Keratinocyte (primary cell): ENCODE data around the gene SLC25A21. TPM values are rescaled to one million over a fixed set of nuclear protein-coding genes. Genes with fewer than 3 reads are reported as not detected.
A peak's percentile ranks its signal among the peaks of the same experiment; 100 is the strongest.

Experiments used
- DNase-seq: peaks from one replicate; pipeline ENCODE4 v3.0.0-alpha.2; 2011; ENCODE audit warnings: low read depth, missing footprints, low spot score
- FAIRE-seq: peaks from 2 replicates; lab custom pipeline; 2011; peaks lifted over from hg19 to GRCh38; lab: Jason Lieb, UNC
- H2AFZ ChIP-seq: 2 replicates; pipeline ENCODE4 v1.6.0; 2012; ENCODE audit warnings: low read length, control low read depth, inconsistent platforms; ENCODE audit not compliant: control insufficient read depth
- H3K27ac ChIP-seq: 2 replicates; pipeline ENCODE4 v1.5.1; 2011; ENCODE audit warnings: low read length; ENCODE audit not compliant: control insufficient read depth, insufficient read depth
- H3K27me3 ChIP-seq: 3 replicates; pipeline ENCODE4 v1.6.0; 2011; ENCODE audit warnings: low read length; ENCODE audit not compliant: control insufficient read depth, insufficient read depth; ENCODE audit errors: extremely low read depth
- H3K36me3 ChIP-seq, 2 experiments: 2 replicates in 1 of 2; 3 replicates in 1 of 2; pipeline ENCODE4 v1.5.1; 2011; ENCODE audit warnings: low read length in 2 of 2, mild to moderate bottlenecking in 1 of 2; ENCODE audit not compliant: control insufficient read depth in 2 of 2, insufficient read depth in 2 of 2; ENCODE audit errors: extremely low read depth in 1 of 2
- H3K4me1 ChIP-seq: 3 replicates; pipeline ENCODE4 v1.5.1; 2011; ENCODE audit warnings: low read length; ENCODE audit not compliant: control insufficient read depth, insufficient read depth; ENCODE audit errors: extremely low read depth
- H3K4me2 ChIP-seq: 3 replicates; pipeline ENCODE4 v1.6.0; 2011; ENCODE audit warnings: low read depth, low read length; ENCODE audit not compliant: control insufficient read depth, insufficient read depth; ENCODE audit errors: extremely low read depth
- H3K4me3 ChIP-seq, 3 experiments: fragments of 200-600 bp in 1 of 3; sonication (generic) in 1 of 3; 2 replicates in 2 of 3; 3 replicates in 1 of 3; pipeline ENCODE4 v1.5.1; 2011 to 2016; ENCODE audit warnings: low read length in 3 of 3, mild to moderate bottlenecking in 3 of 3, control low read depth in 2 of 3, inconsistent platforms in 1 of 3, low read depth in 1 of 3, mixed read lengths in 1 of 3, mixed run types in 1 of 3, moderate library complexity in 1 of 3; ENCODE audit not compliant: control insufficient read depth in 2 of 3, insufficient read depth in 2 of 3; ENCODE audit errors: extremely low read depth in 1 of 3
- H3K79me2 ChIP-seq: 2 replicates; pipeline ENCODE4 v1.6.0; 2012; ENCODE audit warnings: low read length; ENCODE audit not compliant: control insufficient read depth, insufficient read depth
- H3K9ac ChIP-seq: 3 replicates; pipeline ENCODE4 v1.6.0; 2011; ENCODE audit warnings: low read length; ENCODE audit not compliant: control insufficient read depth, insufficient read depth; ENCODE audit errors: extremely low read depth
- H3K9me1 ChIP-seq: 3 replicates; pipeline ENCODE4 v1.6.0; 2011; ENCODE audit warnings: low read length; ENCODE audit not compliant: control insufficient read depth, insufficient read depth; ENCODE audit errors: extremely low read depth
- H3K9me3 ChIP-seq: 2 replicates; pipeline ENCODE4 v1.5.1; 2012; ENCODE audit warnings: low read depth, low read length; ENCODE audit not compliant: control insufficient read depth
- H4K20me1 ChIP-seq: 3 replicates; pipeline ENCODE4 v1.6.0; 2011; ENCODE audit warnings: low read length; ENCODE audit not compliant: control insufficient read depth, insufficient read depth; ENCODE audit errors: extremely low read depth
- CTCF ChIP-seq, 3 experiments: IDR thresholded peaks in 1 of 3; conservative IDR thresholded peaks in 1 of 3; optimal IDR thresholded peaks in 1 of 3; 2 replicates in 2 of 3; 3 replicates in 1 of 3; pipeline versions ENCODE3 to v1.5.1; 2011; ENCODE audit warnings: low read length in 3 of 3, mild to moderate bottlenecking in 3 of 3, moderate library complexity in 2 of 3, control low read depth in 1 of 3, inconsistent platforms in 1 of 3; ENCODE audit not compliant: insufficient read depth in 2 of 3; ENCODE audit errors: extremely low read depth in 1 of 3
- EZH2 ChIP-seq: IDR thresholded peaks from one replicate; pipeline ENCODE4 v1.6.1; 2012; ENCODE audit warnings: inconsistent platforms, mild to moderate bottlenecking, low read length, moderate library complexity
- dilution Hi-C: fragments of 300-500 bp; cut with MboI; formaldehyde crosslinking; loops from one replicate; pipeline ENCODE4 v1.7.0; 2020; ENCODE audit warnings: low sequenced_read_pairs; ENCODE audit not compliant: extremely low pct_ligation_motif_present
- polyA plus RNA-seq, 5 experiments: library from polyadenylated mRNA; depleted of rRNA in 3 of 5; stranded (reverse) in 3 of 5; stranded (forward) in 1 of 5; unstranded in 1 of 5; fragments of >200 nt; gene quantifications; 1 replicate in 1 of 5; 2 replicates in 3 of 5; 3 replicates in 1 of 5; pipeline versions ENCODE4 v1.2.1 to v1.2.3, GENCODE V29; 2011 to 2012; ENCODE audit warnings: missing spikeins in 2 of 5, low read depth in 1 of 5, low replicate concordance in 1 of 5

Gene SLC25A21
- polyA plus RNA-seq, 1 donor (not counting 4 experiments of a cell fraction or from before 2014, with no cell fraction given), result 0.66 TPM

GRCh38 chr14:36661506-36662257, 510.7 kb downstream of the SLC25A21 start, which contains the start of gene PAX9:
Gene PAX9 (plus strand): TSS chr14:36661860. CDS start chr14:36662090, 230 bp downstream.
- peak within 1 kb of the TSS; percentile 44 to 84 (median 63) for H3K4me3 ChIP-seq
- H4K20me1 ChIP-seq, result no peaks in the 10 kb centered on the region
- H2AFZ ChIP-seq, result peak within 1 kb of the TSS; percentile 95
- no peak for TF ChIP-seq CTCF (optimal IDR thresholded peaks at IDR 0.05 in 1 of 3, IDR thresholded peaks at IDR 0.05 in 1 of 3, conservative IDR thresholded peaks at IDR 0.05 in 1 of 3; ENCODE audit: extremely low read depth in 1 of 3, insufficient read depth in 2 of 3, low read length in 3 of 3)
- TF ChIP-seq EZH2, result no peak
- dilution Hi-C loops, result no loop called here
- no peak within 1 kb of the TSS for H3K27ac ChIP-seq
- H3K27me3 ChIP-seq, result peaks cover 79% of the 10 kb centered on the region
- H3K4me1 ChIP-seq, result peaks cover 15% of the 10 kb centered on the region
- H3K9me3 ChIP-seq, result no peaks in the 10 kb centered on the region
- peak within 1 kb of the TSS; percentile 63 for H3K9ac ChIP-seq
- H3K79me2 ChIP-seq, result no peaks in the 10 kb centered on the region
- DNase-seq, result peak; percentile 69
- H3K4me2 ChIP-seq, result peak within 1 kb of the TSS; percentile 97
- peaks cover 0 to 2% of the 10 kb centered on the region in 2 experiments for H3K36me3 ChIP-seq
- H3K9me1 ChIP-seq, result no peaks in the 10 kb centered on the region
- FAIRE-seq, result peak; percentile 96

- DNase-seq, result no peak
- Histone ChIP-seq H3K27me3 (peaks cover 79% of the 10 kb centered on the region), H3K9ac (no peak overlapping the region)
Measured at GRCh38 chr14:36660736-36661505, 511.5 kb downstream of the SLC25A21 start.

More at GRCh38 chr14:36660736-36661505, 511.5 kb downstream of the SLC25A21 start:
- dilution Hi-C loops, result no loop called here
- TF ChIP-seq EZH2, result no peak
- no peak for TF ChIP-seq CTCF (optimal IDR thresholded peaks at IDR 0.05 in 1 of 3, IDR thresholded peaks at IDR 0.05 in 1 of 3, conservative IDR thresholded peaks at IDR 0.05 in 1 of 3; ENCODE audit: extremely low read depth in 1 of 3, insufficient read depth in 2 of 3, low read length in 3 of 3)
- H3K36me3 ChIP-seq, result peaks cover 0 to 1% of the 10 kb centered on the region in 2 experiments
- H2AFZ ChIP-seq, result peak overlapping the region; percentile 61
- H3K4me3 ChIP-seq, result peak overlapping the region in 1 of 3 experiments; percentile 63
- H3K4me1 ChIP-seq, result peaks cover 15% of the 10 kb centered on the region
- H4K20me1 ChIP-seq, result no peaks in the 10 kb centered on the region
- H3K27ac ChIP-seq, result no peak overlapping the region
- FAIRE-seq, result no peak
- H3K9me1 ChIP-seq, result no peaks in the 10 kb centered on the region
- H3K4me2 ChIP-seq, result peak overlapping the region; percentile 76
- no peaks in the 10 kb centered on the region for H3K79me2 ChIP-seq
- no peaks in the 10 kb centered on the region for H3K9me3 ChIP-seq
